HL-60 (cell line): ENCODE measurements around the gene RHOF.

Experiments
- GABPA ChIP-seq: IDR thresholded peaks from 2 replicates; pipeline ENCODE4 v1.6.1; 2012; ENCODE audit warnings: low read depth
- POLR2AphosphoS5 ChIP-seq: IDR thresholded peaks from 2 replicates; pipeline ENCODE4 v1.6.1; 2012; ENCODE audit warnings: low read depth
- SPI1 ChIP-seq: IDR thresholded peaks from 2 replicates; pipeline ENCODE4 v1.6.1; 2012; ENCODE audit warnings: low read depth, mild to moderate bottlenecking, borderline replicate concordance
- TF ChIP-seq, protein P1 (sequence below): IDR thresholded peaks from one replicate; pipeline ENCODE4 v1.5.1; 2011; ENCODE audit warnings: low read length, control low read depth, inconsistent platforms; ENCODE audit not compliant: insufficient read depth
- TF ChIP-seq, protein P2 (sequence below): IDR thresholded peaks from 2 replicates; pipeline ENCODE4 v1.6.1; 2012; ENCODE audit warnings: low read depth; ENCODE audit not compliant: insufficient replicate concordance

DNA sequence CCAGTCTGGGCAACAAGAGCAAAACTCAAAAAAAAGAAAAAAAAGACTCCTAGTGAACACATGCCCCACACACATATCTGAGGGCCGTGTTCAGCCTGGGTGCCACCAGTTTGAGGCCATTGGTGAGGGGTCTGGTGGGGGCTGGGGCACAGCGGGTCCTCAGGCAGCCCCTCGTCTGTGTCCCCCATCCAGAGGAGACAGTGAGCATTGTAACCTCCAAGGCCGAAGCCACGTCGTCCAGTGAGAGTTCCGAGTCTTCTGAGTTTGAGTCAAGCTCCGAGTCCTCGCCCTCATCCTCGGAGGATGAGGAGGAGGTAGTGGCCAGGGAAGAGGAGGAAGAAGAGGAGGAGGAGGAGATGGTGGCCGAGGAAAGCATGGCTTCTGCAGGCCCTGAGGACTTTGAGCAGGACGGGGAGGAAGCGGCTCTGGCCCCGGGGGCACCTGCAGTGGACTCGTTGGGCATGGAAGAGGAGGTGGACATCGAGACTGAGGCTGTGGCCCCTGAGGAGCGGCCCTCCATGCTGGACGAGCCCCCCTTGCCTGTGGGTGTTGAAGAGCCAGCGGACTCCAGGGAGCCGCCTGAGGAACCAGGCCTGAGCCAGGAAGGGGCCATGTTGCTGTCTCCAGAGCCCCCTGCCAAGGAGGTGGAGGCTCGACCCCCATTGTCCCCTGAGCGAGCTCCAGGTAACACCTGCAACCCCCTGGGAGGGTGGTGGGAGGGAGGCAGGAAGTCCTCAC is 25.9 kb upstream of the RHOF start:
- TF ChIP-seq, protein P1, sequence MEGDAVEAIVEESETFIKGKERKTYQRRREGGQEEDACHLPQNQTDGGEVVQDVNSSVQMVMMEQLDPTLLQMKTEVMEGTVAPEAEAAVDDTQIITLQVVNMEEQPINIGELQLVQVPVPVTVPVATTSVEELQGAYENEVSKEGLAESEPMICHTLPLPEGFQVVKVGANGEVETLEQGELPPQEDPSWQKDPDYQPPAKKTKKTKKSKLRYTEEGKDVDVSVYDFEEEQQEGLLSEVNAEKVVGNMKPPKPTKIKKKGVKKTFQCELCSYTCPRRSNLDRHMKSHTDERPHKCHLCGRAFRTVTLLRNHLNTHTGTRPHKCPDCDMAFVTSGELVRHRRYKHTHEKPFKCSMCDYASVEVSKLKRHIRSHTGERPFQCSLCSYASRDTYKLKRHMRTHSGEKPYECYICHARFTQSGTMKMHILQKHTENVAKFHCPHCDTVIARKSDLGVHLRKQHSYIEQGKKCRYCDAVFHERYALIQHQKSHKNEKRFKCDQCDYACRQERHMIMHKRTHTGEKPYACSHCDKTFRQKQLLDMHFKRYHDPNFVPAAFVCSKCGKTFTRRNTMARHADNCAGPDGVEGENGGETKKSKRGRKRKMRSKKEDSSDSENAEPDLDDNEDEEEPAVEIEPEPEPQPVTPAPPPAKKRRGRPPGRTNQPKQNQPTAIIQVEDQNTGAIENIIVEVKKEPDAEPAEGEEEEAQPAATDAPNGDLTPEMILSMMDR: no peak
- TF ChIP-seq POLR2AphosphoS5: no peak
- TF ChIP-seq SPI1: no peak
- TF ChIP-seq, protein P2, sequence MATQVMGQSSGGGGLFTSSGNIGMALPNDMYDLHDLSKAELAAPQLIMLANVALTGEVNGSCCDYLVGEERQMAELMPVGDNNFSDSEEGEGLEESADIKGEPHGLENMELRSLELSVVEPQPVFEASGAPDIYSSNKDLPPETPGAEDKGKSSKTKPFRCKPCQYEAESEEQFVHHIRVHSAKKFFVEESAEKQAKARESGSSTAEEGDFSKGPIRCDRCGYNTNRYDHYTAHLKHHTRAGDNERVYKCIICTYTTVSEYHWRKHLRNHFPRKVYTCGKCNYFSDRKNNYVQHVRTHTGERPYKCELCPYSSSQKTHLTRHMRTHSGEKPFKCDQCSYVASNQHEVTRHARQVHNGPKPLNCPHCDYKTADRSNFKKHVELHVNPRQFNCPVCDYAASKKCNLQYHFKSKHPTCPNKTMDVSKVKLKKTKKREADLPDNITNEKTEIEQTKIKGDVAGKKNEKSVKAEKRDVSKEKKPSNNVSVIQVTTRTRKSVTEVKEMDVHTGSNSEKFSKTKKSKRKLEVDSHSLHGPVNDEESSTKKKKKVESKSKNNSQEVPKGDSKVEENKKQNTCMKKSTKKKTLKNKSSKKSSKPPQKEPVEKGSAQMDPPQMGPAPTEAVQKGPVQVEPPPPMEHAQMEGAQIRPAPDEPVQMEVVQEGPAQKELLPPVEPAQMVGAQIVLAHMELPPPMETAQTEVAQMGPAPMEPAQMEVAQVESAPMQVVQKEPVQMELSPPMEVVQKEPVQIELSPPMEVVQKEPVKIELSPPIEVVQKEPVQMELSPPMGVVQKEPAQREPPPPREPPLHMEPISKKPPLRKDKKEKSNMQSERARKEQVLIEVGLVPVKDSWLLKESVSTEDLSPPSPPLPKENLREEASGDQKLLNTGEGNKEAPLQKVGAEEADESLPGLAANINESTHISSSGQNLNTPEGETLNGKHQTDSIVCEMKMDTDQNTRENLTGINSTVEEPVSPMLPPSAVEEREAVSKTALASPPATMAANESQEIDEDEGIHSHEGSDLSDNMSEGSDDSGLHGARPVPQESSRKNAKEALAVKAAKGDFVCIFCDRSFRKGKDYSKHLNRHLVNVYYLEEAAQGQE: no peak
- no peak for TF ChIP-seq GABPA
